HG02588 (cell line): ENCODE data around the gene KIF24.
"Not testable (repeated sequence)": the region's sequence is repeated elsewhere in the genome, so short reads cannot be mapped to it uniquely, and the experiment has no call there.

Experiments
- ATAC-seq: cut with Tn5 transposase; IDR thresholded peaks from one replicate; pipeline ENCODE4 v1.9.1; 2021; ENCODE audit warnings: mild to moderate bottlenecking, moderate library complexity; ENCODE audit not compliant: unreplicated experiment

KIF24 gene

GRCh38 chr9:34366365-34366764, 37.3 kb upstream of the KIF24 start:
- no peak for ATAC-seq

DNA sequence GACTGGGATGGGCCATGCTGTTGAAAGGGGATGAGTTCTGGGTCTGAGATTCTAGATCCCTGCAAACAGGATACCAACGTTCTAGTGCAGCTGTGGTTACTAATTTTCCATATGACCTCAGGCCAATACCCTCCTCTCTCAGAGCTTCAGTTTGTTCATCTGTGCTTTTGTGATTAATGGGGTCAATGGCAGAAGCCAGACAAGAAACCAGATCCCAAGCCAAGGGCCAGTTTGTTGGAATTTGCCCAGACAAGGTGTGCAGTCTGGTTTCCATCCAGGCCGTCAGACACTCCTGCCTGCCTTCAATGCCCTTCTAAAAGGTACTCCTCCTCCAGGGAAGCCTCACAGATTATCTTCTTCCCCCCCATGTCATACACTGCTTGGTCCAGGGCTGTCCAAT, 36.2 kb upstream of the KIF24 start:
- ATAC-seq: no peak

DNA sequence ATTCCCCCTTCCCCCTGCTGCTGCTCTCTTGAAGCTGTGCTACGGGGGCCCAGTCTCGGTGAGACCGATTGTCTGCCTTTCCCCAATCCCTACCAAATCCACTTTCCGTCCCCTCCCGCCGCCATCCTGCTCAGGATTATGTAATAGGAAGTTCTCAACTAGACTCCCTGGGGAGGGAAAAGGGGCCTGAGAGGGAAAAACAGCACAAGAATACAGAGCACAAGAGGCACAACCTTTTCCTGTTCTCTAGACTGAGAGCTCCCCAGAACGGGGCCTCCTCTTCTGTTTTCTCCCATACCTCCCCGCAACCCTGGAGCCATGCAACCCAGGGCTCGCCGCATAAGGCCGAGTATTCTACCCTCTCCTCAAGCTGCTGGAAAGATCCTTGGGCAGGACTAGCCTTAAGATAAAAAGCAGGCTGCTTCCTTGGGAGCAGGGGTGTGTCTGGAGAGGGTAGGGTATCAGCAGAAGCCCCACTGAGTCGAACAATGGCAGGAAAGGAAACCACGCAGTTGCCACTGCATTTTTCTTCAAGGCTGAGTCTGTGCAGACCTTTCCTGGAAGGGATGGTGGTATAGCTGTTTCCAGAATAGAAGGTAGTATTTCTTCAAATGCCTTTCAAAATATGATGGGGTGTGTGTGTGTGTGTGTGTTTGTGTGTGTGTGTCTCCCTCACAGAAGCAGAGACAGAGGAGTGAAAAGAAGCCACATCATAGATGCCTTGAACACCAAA, 34.7 kb upstream of the KIF24 start:
- no peak for ATAC-seq

DNA sequence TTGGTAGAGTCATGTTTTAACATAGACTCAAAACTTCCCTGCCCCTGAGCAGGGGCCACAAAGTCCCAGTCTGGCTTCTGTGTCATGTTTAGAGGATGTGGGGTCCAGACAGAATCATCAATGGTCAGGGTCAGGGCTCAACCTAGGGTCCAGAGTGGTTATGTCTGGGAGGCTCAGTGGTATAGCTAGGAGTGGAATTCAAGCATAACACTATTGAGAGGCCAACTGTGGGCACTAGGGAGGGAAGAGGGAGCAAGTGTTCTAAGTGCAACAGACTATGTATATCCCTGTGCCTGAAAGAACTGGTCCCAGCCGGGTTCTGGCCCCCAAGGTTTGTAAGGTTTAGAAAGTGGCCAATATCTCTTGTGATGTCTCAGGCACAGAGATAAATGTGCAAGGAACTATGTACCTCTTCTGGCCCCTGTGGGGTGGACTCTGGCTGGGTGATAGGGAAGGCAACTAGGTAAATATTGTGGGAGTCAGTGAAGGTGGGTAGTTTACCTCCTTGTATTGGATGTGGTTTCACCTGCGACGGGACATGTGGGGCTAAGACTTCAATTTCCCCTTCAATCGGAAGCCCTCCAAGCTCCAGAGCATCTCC, 33.6 kb upstream of the KIF24 start:
- ATAC-seq: no peak

- not testable (repeated sequence) for ATAC-seq
Measured at GRCh38 chr9:34352957-34353356, 23.9 kb upstream of the KIF24 start.

DNA sequence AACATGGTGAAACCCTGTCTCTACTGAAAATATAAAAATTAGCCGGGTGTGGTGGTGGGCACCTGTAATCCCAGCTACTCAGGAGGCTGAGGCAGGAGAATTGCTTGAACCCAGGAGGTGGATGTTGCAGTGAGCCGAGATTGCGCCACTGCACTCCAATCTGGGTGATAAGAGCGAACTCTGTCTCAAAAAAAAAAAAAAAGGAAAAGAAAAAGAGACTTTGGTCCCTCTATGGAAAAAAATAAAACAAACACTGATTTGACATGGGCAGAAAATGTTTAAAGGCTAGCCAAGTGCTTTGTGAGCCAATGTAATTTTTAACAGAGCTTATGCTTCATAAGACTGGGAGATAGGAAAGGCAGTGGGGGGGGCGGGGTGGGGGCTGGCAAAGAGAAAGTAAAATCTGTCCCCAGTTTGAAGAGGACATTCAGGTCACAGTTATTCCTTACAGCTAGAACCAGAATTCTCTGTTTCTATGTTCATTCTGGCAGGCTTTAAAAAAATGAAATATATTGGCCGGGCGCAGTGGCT, 23.1 kb upstream of the KIF24 start:
- not testable (repeated sequence) for ATAC-seq

DNA sequence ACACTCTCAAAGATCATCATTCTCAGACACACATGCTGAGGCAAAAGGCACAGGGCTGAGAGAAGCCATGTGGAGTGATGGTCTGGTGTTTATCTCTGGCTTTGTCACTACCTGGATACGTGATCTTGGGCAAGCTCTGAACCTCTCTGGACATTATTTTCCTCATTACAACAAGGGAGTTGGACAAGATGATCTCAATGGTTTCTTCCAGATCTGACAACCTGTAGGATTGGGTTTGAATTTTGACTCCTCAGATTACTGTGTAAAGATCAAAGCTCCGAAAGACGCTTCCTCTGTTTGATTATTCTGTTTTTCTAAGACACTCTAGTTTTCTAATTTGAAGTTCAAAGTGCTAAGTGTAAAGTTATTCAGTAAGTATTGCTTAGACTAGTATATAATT, 20.3 kb upstream of the KIF24 start:
- ATAC-seq: no peak

- no peak for ATAC-seq
Measured at GRCh38 chr9:34347800-34348158, 18.7 kb upstream of the KIF24 start.

GRCh38 chr9:34346873-34347799, 18.1 kb upstream of the KIF24 start:
- no peak for ATAC-seq

- ATAC-seq: no peak
Measured at GRCh38 chr9:34343605-34344004, 14.5 kb upstream of the KIF24 start.

GRCh38 chr9:34343090-34343489, 14.0 kb upstream of the KIF24 start:
- ATAC-seq: no peak

- no peak for ATAC-seq
Measured at GRCh38 chr9:34341659-34342295, 12.7 kb upstream of the KIF24 start.

DNA sequence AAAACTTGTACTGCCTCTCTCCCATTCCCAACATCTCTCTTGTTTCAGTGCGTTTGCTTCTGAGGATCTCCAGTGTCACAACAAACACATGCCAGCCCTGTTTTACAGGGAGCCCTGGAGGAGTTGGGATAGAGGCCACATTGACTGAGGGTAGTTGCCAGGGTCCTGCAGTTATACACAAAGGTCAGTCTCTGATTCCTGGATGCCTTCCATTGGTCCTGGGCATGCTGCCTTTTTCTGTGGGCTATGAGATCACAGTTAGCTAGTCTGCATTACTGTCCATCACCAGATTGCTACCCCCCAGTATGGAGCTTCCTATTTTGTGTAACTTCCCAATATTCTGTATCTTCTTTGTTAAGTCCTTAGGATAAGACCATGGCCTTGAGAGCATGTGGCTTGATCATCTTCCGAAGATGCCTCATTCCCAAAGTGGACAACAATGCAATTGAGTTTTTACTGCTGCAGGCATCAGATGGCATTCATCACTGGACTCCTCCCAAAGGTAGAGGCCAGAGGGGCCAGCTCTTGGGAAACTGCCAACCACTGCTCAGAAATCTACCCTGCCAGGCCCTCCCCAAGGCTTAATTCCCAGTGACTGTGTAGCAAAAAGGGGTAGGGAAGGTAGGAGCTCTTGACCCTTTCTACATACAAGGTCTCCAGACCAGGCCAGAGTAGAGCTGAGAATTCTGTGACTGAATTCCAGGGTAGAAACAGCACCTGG, 9.8 kb upstream of the KIF24 start:
- ATAC-seq: no peak

GRCh38 chr9:34338079-34338478, 9.0 kb upstream of the KIF24 start:
- ATAC-seq: not testable (repeated sequence)

DNA sequence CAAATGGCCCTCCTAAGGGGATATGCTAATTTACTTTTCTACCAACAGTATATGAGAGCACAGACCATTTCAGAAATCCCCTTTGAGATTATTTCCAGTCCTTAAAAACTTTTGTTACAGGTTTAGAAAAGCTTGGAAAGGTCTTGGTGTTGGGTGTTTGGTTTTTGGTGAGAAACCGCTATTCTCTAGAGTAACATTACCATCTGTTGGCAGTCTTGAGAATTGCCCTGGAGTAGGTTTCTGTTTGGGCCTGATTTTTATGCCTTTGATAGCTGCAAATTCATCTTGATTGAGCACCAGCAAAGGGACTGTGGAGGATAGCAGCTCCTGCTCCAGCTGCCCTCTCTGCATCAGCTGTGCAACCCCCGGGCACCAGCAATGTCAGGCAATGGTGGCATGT, 8.3 kb upstream of the KIF24 start:
- no peak for ATAC-seq

- no peak for ATAC-seq
Measured at GRCh38 chr9:34335376-34335775, 6.3 kb upstream of the KIF24 start.

DNA sequence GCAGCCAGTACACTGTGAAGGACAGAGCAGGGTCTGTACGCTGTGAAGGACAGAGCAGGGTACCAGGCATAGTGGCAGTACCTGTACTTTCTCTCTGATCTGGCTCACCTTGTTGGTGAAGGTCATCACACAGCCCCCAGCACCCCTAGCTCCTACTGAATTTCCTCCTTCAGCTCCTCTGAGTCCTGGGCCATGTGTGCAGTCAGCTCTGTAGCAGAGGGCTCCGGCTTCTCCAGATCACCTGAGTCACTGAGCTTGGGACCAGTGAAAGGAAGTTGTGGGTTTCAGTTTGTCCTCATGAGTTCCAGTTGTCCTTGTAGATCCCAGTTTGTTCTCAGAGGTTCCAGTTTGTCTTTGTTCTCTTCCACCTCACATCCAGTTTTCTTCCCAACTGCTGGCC, 5.8 kb upstream of the KIF24 start:
- ATAC-seq: no peak

DNA sequence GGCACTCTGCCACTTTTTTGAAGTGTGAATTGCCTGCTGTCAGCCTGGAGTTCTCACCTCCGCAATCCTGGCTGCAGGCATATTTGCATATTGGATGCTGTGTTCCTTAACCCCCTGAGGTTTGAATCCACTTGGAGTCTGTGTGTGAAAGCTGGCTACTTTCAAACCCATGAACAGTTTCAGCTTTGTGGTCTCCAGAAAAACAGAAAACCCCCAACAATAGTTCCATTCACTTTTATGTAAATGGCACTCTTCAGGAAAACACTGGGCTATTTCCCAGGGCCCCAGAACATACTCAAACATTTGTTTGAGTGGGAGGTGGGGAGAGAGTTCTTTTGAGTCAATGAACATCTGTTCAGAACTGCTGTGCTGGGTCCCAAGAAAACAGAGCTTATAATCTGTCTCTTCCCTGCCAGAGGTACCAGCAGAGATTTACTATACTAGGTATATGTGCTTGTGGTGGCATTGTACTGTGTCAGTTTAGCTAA, 5.3 kb upstream of the KIF24 start:
- no peak for ATAC-seq

DNA sequence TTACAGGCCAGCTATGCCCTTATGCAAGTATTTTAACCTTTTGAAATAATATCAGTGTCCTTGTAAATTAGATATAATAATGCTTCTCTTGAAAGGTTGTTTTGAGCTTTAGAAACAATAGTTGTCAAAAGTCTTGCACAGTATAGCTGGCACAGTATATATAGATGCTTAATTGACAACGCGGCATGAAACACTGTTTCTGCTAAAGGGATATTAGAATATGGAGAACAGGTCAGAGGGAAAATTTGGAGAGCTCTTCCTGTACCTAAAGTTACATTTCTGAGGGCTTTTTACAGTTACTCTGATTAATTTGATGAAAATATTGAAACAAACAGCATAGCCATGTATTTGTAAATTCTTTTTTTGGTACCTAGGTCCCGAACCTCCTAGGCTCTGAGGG, 4.8 kb upstream of the KIF24 start:
- no peak for ATAC-seq
